Measurements from ENCODE around the gene RAB11FIP5.

DNA sequence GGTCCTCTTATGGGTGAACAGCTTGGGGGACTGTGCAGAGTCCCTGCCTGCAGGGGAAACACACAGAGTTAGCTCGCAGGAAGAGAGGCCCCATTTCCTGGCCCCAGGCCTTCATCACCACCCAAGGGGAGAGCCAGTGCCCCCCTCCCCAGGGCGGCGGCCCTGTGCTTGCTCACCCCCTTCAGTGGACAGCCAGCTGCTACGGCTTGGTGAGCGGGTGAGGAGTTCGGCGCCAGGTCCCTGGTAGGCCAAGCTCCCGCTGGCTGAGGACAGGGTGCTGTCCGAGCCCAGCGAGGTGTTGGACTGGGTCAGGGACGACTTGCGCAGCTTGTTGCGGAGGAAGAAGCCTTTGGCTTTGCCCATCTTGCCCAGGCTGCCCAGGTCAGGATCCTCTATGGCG lies 24.0 kb downstream of the RAB11FIP5 start:
- TF ChIP-seq CTCF (IDR thresholded peaks at IDR 0.05) (no peak), POLR2A (IDR thresholded peaks at IDR 0.05) (no peak)
